ENCODE data around the gene ZNF569.
"Not testable (repeated sequence)": the region's sequence is repeated elsewhere in the genome, so short reads cannot be mapped to it uniquely, and the experiment has no call there.

ZNF569 gene

GRCh38 chr19:37391399-37391798, 75.8 kb downstream of the ZNF569 start:
- not testable (repeated sequence) for DNase-seq

- no peak for DNase-seq
Observed at GRCh38 chr19:37389234-37389633, 78.0 kb downstream of the ZNF569 start.

GRCh38 chr19:37370880-37371661, 96.2 kb downstream of the ZNF569 start, which contains the start of gene ZNF527:
Gene ZNF527 (plus strand): TSS chr19:37371099. CDS start chr19:37374199, 3,100 bp downstream.
- peak; percentile 97 for DNase-seq

- not testable (repeated sequence) for DNase-seq
Observed at GRCh38 chr19:37370386-37370879, 96.8 kb downstream of the ZNF569 start.

- DNase-seq = no peak
Observed at GRCh38 chr19:37362733-37363132, 104.5 kb downstream of the ZNF569 start.

GRCh38 chr19:37361994-37362393, 105.2 kb downstream of the ZNF569 start:
- DNase-seq = no peak

Data from MV-4-11 (cell line).